Gastrocnemius medialis (tissue), 4 donors: Measurements from ENCODE around the gene ZFAND6.

Experiments used
- POLR2A ChIP-seq, 2 donors: fragments of 450-650 bp; IDR thresholded peaks; one replicate each; pipeline ENCODE4 v1.6.1; 2017; ENCODE audit warnings: antibody characterized with exemption in 2 of 2, mild to moderate bottlenecking in 2 of 2, moderate library complexity in 2 of 2
- TF ChIP-seq, protein P1 (sequence below), 5 experiments: fragments of 450-650 bp in 3 of 5; fragments of 200-600 bp in 2 of 5; sonication (generic) in 2 of 5; IDR thresholded peaks in 4 of 5; conservative IDR thresholded peaks in 1 of 5; 1 replicate in 4 of 5; 2 replicates in 1 of 5; pipeline ENCODE4 v1.5.1; 2016 to 2019; ENCODE audit warnings: antibody characterized with exemption in 5 of 5, mild to moderate bottlenecking in 3 of 5, moderate library complexity in 3 of 5

DNA sequence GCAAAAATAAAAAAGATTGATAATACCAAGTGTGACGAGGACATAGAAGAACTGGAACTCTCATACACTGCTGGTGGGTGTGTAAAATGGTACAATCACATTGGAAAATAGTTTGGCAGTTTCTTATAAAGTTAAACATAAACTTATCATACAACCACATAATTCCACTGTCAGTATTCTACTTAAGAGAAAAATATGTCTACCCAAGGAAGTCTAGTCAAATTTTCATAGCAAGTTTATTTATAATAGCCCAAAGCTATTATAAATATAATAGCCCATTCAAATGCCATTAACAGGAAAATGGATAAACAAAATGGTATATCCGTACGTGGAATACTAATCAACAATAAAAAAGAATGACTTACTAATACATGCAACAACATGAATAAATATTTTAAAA is 47.9 kb upstream of the ZFAND6 start:
- no peak for TF ChIP-seq POLR2A (IDR thresholded peaks at IDR 0.05)
- TF ChIP-seq, protein P1, sequence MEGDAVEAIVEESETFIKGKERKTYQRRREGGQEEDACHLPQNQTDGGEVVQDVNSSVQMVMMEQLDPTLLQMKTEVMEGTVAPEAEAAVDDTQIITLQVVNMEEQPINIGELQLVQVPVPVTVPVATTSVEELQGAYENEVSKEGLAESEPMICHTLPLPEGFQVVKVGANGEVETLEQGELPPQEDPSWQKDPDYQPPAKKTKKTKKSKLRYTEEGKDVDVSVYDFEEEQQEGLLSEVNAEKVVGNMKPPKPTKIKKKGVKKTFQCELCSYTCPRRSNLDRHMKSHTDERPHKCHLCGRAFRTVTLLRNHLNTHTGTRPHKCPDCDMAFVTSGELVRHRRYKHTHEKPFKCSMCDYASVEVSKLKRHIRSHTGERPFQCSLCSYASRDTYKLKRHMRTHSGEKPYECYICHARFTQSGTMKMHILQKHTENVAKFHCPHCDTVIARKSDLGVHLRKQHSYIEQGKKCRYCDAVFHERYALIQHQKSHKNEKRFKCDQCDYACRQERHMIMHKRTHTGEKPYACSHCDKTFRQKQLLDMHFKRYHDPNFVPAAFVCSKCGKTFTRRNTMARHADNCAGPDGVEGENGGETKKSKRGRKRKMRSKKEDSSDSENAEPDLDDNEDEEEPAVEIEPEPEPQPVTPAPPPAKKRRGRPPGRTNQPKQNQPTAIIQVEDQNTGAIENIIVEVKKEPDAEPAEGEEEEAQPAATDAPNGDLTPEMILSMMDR (IDR thresholded peaks at IDR 0.05 in 4 of 5, conservative IDR thresholded peaks at IDR 0.05 in 1 of 5) = no peak
